GM23338 (cell line): ENCODE measurements around the gene NTMT2. TPM values are rescaled to one million over a fixed set of nuclear protein-coding genes. Genes with fewer than 3 reads are reported as not detected.

Experiments
- ATAC-seq: fragments of 200-7000 bp; cut with Tn5 transposase; 3 replicates; pipeline ENCODE4 v1.9.1; 2020
- DNase-seq: peaks from one replicate; pipeline ENCODE4 v3.0.0-alpha.2; 2015; ENCODE audit warnings: low spot score
- H2AFZ ChIP-seq: fragments of 200-600 bp; sonication (generic); 2 replicates; pipeline ENCODE4 v1.8.0; 2016; ENCODE audit warnings: antibody characterized with exemption, mild to moderate bottlenecking, moderate library complexity
- H3F3A ChIP-seq: fragments of 200-600 bp; sonication (generic); replicated peaks from 2 replicates; pipeline ENCODE4 v1.8.0; 2017; ENCODE audit warnings: antibody characterized with exemption, mixed run types, low read depth
- H3K27ac ChIP-seq: fragments of 200-600 bp; sonication (generic); 2 replicates; pipeline ENCODE4 v1.6.1; 2016; ENCODE audit warnings: low read depth
- H3K27me3 ChIP-seq: fragments of 200-600 bp; sonication (generic); 2 replicates; pipeline ENCODE4 v1.8.0; 2016; ENCODE audit warnings: mild to moderate bottlenecking, mixed run types, moderate library complexity; ENCODE audit not compliant: insufficient read depth
- H3K36me3 ChIP-seq: fragments of 200-600 bp; sonication (generic); 2 replicates; pipeline ENCODE4 v1.8.0; 2016; ENCODE audit warnings: mild to moderate bottlenecking; ENCODE audit not compliant: insufficient read depth
- H3K4me1 ChIP-seq: fragments of 200-600 bp; sonication (generic); 2 replicates; pipeline ENCODE4 v1.8.0; 2016; ENCODE audit warnings: mild to moderate bottlenecking, moderate library complexity; ENCODE audit not compliant: insufficient read depth
- H3K4me2 ChIP-seq: fragments of 200-600 bp; sonication (generic); 2 replicates; pipeline ENCODE4 v1.7.1; 2017; ENCODE audit warnings: mixed run types
- H3K4me3 ChIP-seq: fragments of 200-600 bp; sonication (generic); 2 replicates; pipeline ENCODE4 v1.6.1; 2016; ENCODE audit warnings: mixed run types
- H3K79me2 ChIP-seq: fragments of 200-600 bp; sonication (generic); replicated peaks from 2 replicates; pipeline ENCODE4 v1.8.0; 2017; ENCODE audit warnings: mild to moderate bottlenecking; ENCODE audit not compliant: insufficient read depth
- H3K9me2 ChIP-seq: fragments of 200-600 bp; sonication (generic); 2 replicates; pipeline ENCODE4 v1.8.0; 2017; ENCODE audit not compliant: insufficient read depth
- H4K20me1 ChIP-seq: fragments of 200-600 bp; sonication (generic); replicated peaks from 2 replicates; pipeline ENCODE4 v1.8.0; 2017; ENCODE audit warnings: mild to moderate bottlenecking; ENCODE audit not compliant: insufficient read depth
- H3K27ac Mint-ChIP-seq: 2 replicates; pipeline ENCODE4 v1.8.0; 2020; ENCODE audit warnings: inconsistent platforms, mild to moderate bottlenecking, moderate library complexity, mixed read lengths
- H3K27me3 Mint-ChIP-seq: 3 replicates; pipeline ENCODE4 v1.8.0; 2022; ENCODE audit warnings: low read depth, mild to moderate bottlenecking, moderate library complexity, mixed read lengths, inconsistent platforms; ENCODE audit not compliant: insufficient read depth, poor library complexity
- H3K36me3 Mint-ChIP-seq: 3 replicates; pipeline ENCODE4 v1.8.0; 2021; ENCODE audit warnings: low read depth, mild to moderate bottlenecking, inconsistent platforms, moderate library complexity, mixed read lengths
- H3K4me1 Mint-ChIP-seq: 3 replicates; pipeline ENCODE4 v1.8.0; 2020; ENCODE audit warnings: mild to moderate bottlenecking, inconsistent platforms, mixed read lengths
- H3K4me3 Mint-ChIP-seq: 3 replicates; pipeline ENCODE4 v1.8.0; 2021; ENCODE audit warnings: moderate library complexity, mild to moderate bottlenecking, inconsistent platforms, mixed read lengths
- H3K9me3 Mint-ChIP-seq: 3 replicates; pipeline ENCODE4 v1.8.0; 2020; ENCODE audit warnings: moderate library complexity, mild to moderate bottlenecking, inconsistent platforms, mixed read lengths
- CTCF ChIP-seq, 2 experiments: fragments of 200-600 bp in 1 of 2; sonication (generic) in 1 of 2; conservative IDR thresholded peaks; 2 replicates each; pipeline versions ENCODE4 v1.5.1 to v1.6.1; 2016 to 2017; ENCODE audit warnings: antibody characterized with exemption in 2 of 2, low read depth in 2 of 2, mild to moderate bottlenecking in 2 of 2, moderate library complexity in 1 of 2
- POLR2AphosphoS5 ChIP-seq: IDR thresholded peaks from 2 replicates; pipeline ENCODE4 v1.6.1; 2016; ENCODE audit warnings: antibody characterized with exemption, low read depth
- ZNF462 ChIP-seq: fragments of 250-450 bp; sonication (Bioruptor Pico); IDR thresholded peaks from 2 replicates; pipeline ENCODE4 v1.5.0; 2020; ENCODE audit warnings: mild to moderate bottlenecking, moderate library complexity
- polyA plus RNA-seq: library from polyadenylated mRNA; unstranded; fragments of >200 nt; fragmentation: Nextera tagmentation; extraction: Ambion mirVana; gene quantifications from 2 replicates; pipeline ENCODE4 v1.2.1, GENCODE V29; 2016
- total RNA-seq: library from RNA; depleted of rRNA; stranded (reverse); fragments of >200 nt; shearing (Covaris generic); gene quantifications from 2 replicates; pipeline ENCODE4 v1.2.3, GENCODE V29; 2014

NTMT2 gene
- total and polyA plus RNA-seq, 2 experiments from 2014 or later = 0.48 TPM; not detected in 1

- TF ChIP-seq CTCF (conservative IDR thresholded peaks at IDR 0.05; ENCODE audit: low read depth in 2 of 2) = no peak
These were observed 20.5 kb upstream of the NTMT2 start (continued) for GRCh38 chr1:170125269-170125668.

GRCh38 chr1:170126696-170127095 is 19.1 kb upstream of the NTMT2 start:
- no peak overlapping the region for H2AFZ ChIP-seq
- DNase-seq = peak; percentile 70
- ATAC-seq = peak; percentile 100

More at GRCh38 chr1:170126696-170127095, 19.1 kb upstream of the NTMT2 start:
- H3K4me3 ChIP-seq = no peak overlapping the region
- no peak overlapping the region for H3K4me2 ChIP-seq
- peaks cover 16% of the 10 kb centered on the region for H3K4me1 Mint-ChIP-seq
- no peaks in the 10 kb centered on the region for H3K79me2 ChIP-seq
- H3K9me3 Mint-ChIP-seq = 0 out of 3 replicates have a peak, but pooled peaks cover 3% of the 10 kb centered on the region
- H3K27me3 ChIP-seq = no peaks in the 10 kb centered on the region
- H3K27ac Mint-ChIP-seq = no peak overlapping the region
- H3K4me3 Mint-ChIP-seq = no peak overlapping the region
- no peaks in the 10 kb centered on the region for H3K9me2 ChIP-seq
- H3K27me3 Mint-ChIP-seq = no peaks in the 10 kb centered on the region
- H3K4me1 ChIP-seq = no peaks in the 10 kb centered on the region
- TF ChIP-seq ZNF462 (CRISPR knock-in tag) (0 out of 2 replicates have a peak, but pooled peaks have one; percentile 21), POLR2AphosphoS5 (no peak), CTCF (conservative IDR thresholded peaks at IDR 0.05; ENCODE audit: low read depth in 2 of 2) (peak in 1 of 2 experiments; percentile 13; a peak in 1 of 4 replicates)
- no peaks in the 10 kb centered on the region for H3K36me3 Mint-ChIP-seq
- no peaks in the 10 kb centered on the region for H3F3A ChIP-seq
- no peak overlapping the region for H3K27ac ChIP-seq
- no peaks in the 10 kb centered on the region for H4K20me1 ChIP-seq
- no peaks in the 10 kb centered on the region for H3K36me3 ChIP-seq
